ENCODE measurements around the gene PTBP1.

PTBP1 gene

DNA sequence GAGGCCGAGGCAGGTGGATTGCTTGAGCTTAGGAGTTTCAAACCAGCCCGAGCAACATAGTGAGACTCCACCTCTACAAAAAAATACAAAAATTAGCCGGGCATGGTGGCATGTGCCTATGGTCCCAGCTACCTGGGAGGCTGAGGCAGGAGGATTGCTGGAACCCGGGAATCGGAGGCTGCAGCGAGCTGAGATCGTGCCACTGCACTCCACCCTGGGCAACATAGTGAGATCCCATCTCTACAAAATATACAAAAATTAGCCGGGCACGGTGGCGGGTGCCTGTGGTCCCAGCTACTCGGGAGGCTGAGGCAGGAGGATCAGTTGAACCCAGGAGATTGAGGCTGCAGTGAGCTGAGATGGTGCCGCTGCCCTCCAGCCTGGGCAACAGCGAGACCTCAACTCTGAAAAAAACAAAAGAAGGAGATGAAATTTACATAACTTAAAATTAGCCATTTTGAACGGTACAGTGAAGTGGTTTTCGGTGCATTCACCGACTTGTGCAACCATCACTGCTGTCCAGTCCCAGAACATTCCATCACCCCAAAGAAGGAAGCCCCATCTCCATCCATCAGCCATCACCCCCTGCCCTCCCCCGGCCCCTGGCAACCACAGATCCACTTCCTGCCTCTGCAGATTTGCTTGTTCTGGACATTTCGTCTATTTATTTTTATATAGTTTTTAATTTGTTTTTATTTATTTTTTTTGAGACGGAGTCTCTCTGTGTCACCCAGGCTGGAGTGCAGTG is 28.8 kb downstream of the PTBP1 start:
- Histone ChIP-seq H3K27me3 (ENCODE audit: insufficient read depth, low read length) (peaks cover 4% of the 10 kb centered on the region; the same call in 1 of the 2 replicates), H4K20me1 (ENCODE audit: insufficient read depth, low read length) (no peaks in the 10 kb centered on the region), H3K9ac (ENCODE audit: low read length) (no peak overlapping the region)

DNA sequence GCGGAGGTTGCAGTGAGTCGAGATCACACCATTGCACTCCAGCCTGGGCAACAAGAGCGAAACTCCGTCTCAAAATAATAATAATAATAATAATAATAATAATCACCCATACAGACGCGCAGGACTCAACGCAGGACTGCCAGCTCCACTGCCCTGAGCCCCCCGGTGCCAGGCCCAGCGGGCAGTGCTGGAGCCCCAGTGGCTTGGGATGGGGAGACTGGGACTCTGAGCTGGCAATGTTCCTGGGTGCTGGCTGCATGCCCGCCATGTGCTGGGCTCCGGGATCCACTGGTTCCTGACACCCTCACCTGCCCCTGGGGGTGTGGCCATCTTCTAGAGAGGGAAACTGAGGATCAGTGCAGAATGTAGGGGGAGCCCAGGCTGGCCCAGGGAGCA is 30.1 kb downstream of the PTBP1 start:
- Histone ChIP-seq H3K9me3 (ENCODE audit: low read length) (no peaks in the 10 kb centered on the region), H3K36me3 (ENCODE audit: insufficient read depth, low read length) (no peaks in the 10 kb centered on the region), H3K4me3 (ENCODE audit: low read depth, low read length, poor library complexity, severe bottlenecking) (no peak overlapping the region), H3K4me1 (ENCODE audit: insufficient read depth, low read length, severe bottlenecking) (no peaks in the 10 kb centered on the region), H3K4me2 (ENCODE audit: low read length) (no peak overlapping the region), H4K20me1 (ENCODE audit: insufficient read depth, low read length) (no peaks in the 10 kb centered on the region), H3K9me2 (ENCODE audit: low read depth, low read length) (no peaks in the 10 kb centered on the region), H2AFZ (ENCODE audit: low read length) (no peak overlapping the region), H3K79me2 (ENCODE audit: insufficient read depth, low read length) (no peaks in the 10 kb centered on the region), H3K27ac (ENCODE audit: low read depth, low read length, poor library complexity, severe bottlenecking) (no peak overlapping the region), H3F3A (ENCODE audit: insufficient read depth, low read length) (no peaks in the 10 kb centered on the region), H3K27me3 (ENCODE audit: insufficient read depth, low read length) (peaks cover 4% of the 10 kb centered on the region; the same call in 1 of the 2 replicates), H3K9ac (ENCODE audit: low read length) (no peak overlapping the region)
- TF ChIP-seq, protein P1, sequence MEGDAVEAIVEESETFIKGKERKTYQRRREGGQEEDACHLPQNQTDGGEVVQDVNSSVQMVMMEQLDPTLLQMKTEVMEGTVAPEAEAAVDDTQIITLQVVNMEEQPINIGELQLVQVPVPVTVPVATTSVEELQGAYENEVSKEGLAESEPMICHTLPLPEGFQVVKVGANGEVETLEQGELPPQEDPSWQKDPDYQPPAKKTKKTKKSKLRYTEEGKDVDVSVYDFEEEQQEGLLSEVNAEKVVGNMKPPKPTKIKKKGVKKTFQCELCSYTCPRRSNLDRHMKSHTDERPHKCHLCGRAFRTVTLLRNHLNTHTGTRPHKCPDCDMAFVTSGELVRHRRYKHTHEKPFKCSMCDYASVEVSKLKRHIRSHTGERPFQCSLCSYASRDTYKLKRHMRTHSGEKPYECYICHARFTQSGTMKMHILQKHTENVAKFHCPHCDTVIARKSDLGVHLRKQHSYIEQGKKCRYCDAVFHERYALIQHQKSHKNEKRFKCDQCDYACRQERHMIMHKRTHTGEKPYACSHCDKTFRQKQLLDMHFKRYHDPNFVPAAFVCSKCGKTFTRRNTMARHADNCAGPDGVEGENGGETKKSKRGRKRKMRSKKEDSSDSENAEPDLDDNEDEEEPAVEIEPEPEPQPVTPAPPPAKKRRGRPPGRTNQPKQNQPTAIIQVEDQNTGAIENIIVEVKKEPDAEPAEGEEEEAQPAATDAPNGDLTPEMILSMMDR (IDR thresholded peaks at IDR 0.05; ENCODE audit: low read length), result no peak
- TF ChIP-seq EZH2 (IDR thresholded peaks at IDR 0.05; ENCODE audit: borderline replicate concordance, low read length), result no peak

More for the DNA sequence above, 28.8 kb downstream of the PTBP1 start:
- H3K27ac ChIP-seq (ENCODE audit: low read depth, low read length, poor library complexity, severe bottlenecking), result no peak overlapping the region
- H3K9me3 ChIP-seq (ENCODE audit: low read length), result no peaks in the 10 kb centered on the region
- no peaks in the 10 kb centered on the region for H3K9me2 ChIP-seq (ENCODE audit: low read depth, low read length)
- H3K4me1 ChIP-seq (ENCODE audit: insufficient read depth, low read length, severe bottlenecking), result no peaks in the 10 kb centered on the region
- no peaks in the 10 kb centered on the region for H3F3A ChIP-seq (ENCODE audit: insufficient read depth, low read length)
- H2AFZ ChIP-seq (ENCODE audit: low read length), result no peak overlapping the region
- TF ChIP-seq EZH2 (IDR thresholded peaks at IDR 0.05; ENCODE audit: borderline replicate concordance, low read length), result no peak
- TF ChIP-seq, protein P1 (IDR thresholded peaks at IDR 0.05; ENCODE audit: low read length), result no peak
- no peaks in the 10 kb centered on the region for H3K36me3 ChIP-seq (ENCODE audit: insufficient read depth, low read length)
- no peak overlapping the region for H3K4me2 ChIP-seq (ENCODE audit: low read length)
- no peaks in the 10 kb centered on the region for H3K79me2 ChIP-seq (ENCODE audit: insufficient read depth, low read length)
- H3K4me3 ChIP-seq (ENCODE audit: low read depth, low read length, poor library complexity, severe bottlenecking), result no peak overlapping the region

DNA sequence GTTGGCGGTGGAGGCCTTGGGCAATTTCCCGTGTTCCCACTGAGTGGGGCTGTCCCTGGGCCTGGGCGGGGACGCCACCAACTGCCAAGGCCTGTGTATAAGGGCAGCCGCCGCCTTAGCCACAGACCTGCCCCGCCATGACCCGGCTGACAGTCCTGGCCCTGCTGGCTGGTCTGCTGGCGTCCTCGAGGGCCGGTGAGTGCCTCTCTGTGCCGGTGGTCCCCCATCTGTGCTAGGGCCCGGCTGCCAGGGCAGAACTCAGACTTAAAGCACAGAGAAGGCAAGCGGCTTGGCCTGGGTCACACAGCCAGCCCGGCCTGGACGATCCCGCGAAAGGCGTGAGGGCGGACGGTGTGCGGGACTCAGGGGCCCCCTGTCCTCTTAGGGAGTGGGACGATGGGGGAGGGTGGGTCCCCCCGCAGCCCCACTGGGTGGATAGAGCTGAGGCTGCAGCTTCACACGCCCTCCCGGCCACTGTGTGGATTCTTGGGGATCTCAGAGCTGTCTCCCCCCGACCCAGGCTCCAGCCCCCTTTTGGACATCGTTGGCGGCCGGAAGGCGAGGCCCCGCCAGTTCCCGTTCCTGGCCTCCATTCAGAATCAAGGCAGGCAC is 30.6 kb downstream of the PTBP1 start, which contains the start of gene AZU1:
Gene AZU1 (plus strand): TSS at position 128 of the 612 bp plus-strand sequence. CDS start 10 bp downstream, at position 138.
- Histone ChIP-seq H3K27me3 (ENCODE audit: insufficient read depth, low read length) (peaks cover 4% of the 10 kb centered on the region; the same call in 1 of the 2 replicates), H3K36me3 (ENCODE audit: insufficient read depth, low read length) (no peaks in the 10 kb centered on the region), H3K4me3 (ENCODE audit: low read depth, low read length, poor library complexity, severe bottlenecking) (no peak within 1 kb of the TSS), H3K9me3 (ENCODE audit: low read length) (no peaks in the 10 kb centered on the region), H3F3A (ENCODE audit: insufficient read depth, low read length) (no peaks in the 10 kb centered on the region), H3K9ac (ENCODE audit: low read length) (no peak within 1 kb of the TSS), H3K27ac (ENCODE audit: low read depth, low read length, poor library complexity, severe bottlenecking) (no peak within 1 kb of the TSS), H3K4me2 (ENCODE audit: low read length) (no peak within 1 kb of the TSS), H2AFZ (ENCODE audit: low read length) (no peak within 1 kb of the TSS), H3K4me1 (ENCODE audit: insufficient read depth, low read length, severe bottlenecking) (no peaks in the 10 kb centered on the region), H3K9me2 (ENCODE audit: low read depth, low read length) (no peaks in the 10 kb centered on the region), H4K20me1 (ENCODE audit: insufficient read depth, low read length) (no peaks in the 10 kb centered on the region), H3K79me2 (ENCODE audit: insufficient read depth, low read length) (no peaks in the 10 kb centered on the region)
- no peak for TF ChIP-seq EZH2 (IDR thresholded peaks at IDR 0.05; ENCODE audit: borderline replicate concordance, low read length)
- TF ChIP-seq, protein P1 (IDR thresholded peaks at IDR 0.05; ENCODE audit: low read length), result no peak
